Neuronal stem cell (in vitro differentiated cells): ENCODE measurements around the gene TEKT1.

Experiments
- DNase-seq: peaks from one replicate; pipeline ENCODE4 v3.0.0-alpha.2; 2013; ENCODE audit warnings: low spot score
- H2AFZ ChIP-seq: one replicate; pipeline ENCODE4 v1.6.1; 2013; ENCODE audit warnings: mild to moderate bottlenecking, low read length, inconsistent platforms
- H2AK5ac ChIP-seq: 2 replicates; pipeline ENCODE4 v1.6.1; 2013; ENCODE audit warnings: low read depth, mild to moderate bottlenecking, inconsistent platforms, low read length, moderate library complexity, mixed read lengths
- H2BK120ac ChIP-seq: 2 replicates; pipeline ENCODE4 v1.6.1; 2013; ENCODE audit warnings: low read depth, mild to moderate bottlenecking, inconsistent platforms, low read length, moderate library complexity, mixed read lengths
- H2BK12ac ChIP-seq: one replicate; pipeline ENCODE4 v1.6.1; 2013; ENCODE audit warnings: low read length, inconsistent platforms
- H2BK15ac ChIP-seq: 2 replicates; pipeline ENCODE4 v1.6.1; 2013; ENCODE audit warnings: mild to moderate bottlenecking, low read length, inconsistent platforms, mixed read lengths
- H2BK5ac ChIP-seq: one replicate; pipeline ENCODE4 v1.6.1; 2013; ENCODE audit warnings: inconsistent platforms, mild to moderate bottlenecking, low read length, moderate library complexity
- H3K14ac ChIP-seq: one replicate; pipeline ENCODE4 v1.6.1; 2013; ENCODE audit warnings: low read length, inconsistent platforms
- H3K18ac ChIP-seq: 2 replicates; pipeline ENCODE4 v1.6.1; 2013; ENCODE audit warnings: low read length, inconsistent platforms
- H3K23ac ChIP-seq: 2 replicates; pipeline ENCODE4 v1.6.1; 2013; ENCODE audit warnings: low read depth, mild to moderate bottlenecking, mixed read lengths, low read length, inconsistent platforms; ENCODE audit not compliant: poor library complexity
- H3K27ac ChIP-seq: replicated peaks from 3 replicates; pipeline ENCODE4 v1.5.1; 2013; ENCODE audit warnings: low read length, inconsistent platforms
- H3K27me3 ChIP-seq, 3 experiments: 2 replicates each; pipeline ENCODE4 v1.6.1; 2013; ENCODE audit warnings: low read length in 3 of 3, mild to moderate bottlenecking in 2 of 3, inconsistent platforms in 1 of 3, low read depth in 1 of 3, mixed read lengths in 1 of 3, moderate library complexity in 1 of 3; ENCODE audit not compliant: control insufficient read depth in 3 of 3, insufficient read depth in 3 of 3
- H3K36me3 ChIP-seq, 2 donors: replicated peaks in 1 of 2; 2 replicates each; pipeline ENCODE4 v1.6.1; 2013; ENCODE audit warnings: low read length in 2 of 2; ENCODE audit not compliant: control insufficient read depth in 2 of 2, insufficient read depth in 2 of 2
- H3K4ac ChIP-seq: 2 replicates; pipeline ENCODE4 v1.6.1; 2013; ENCODE audit warnings: inconsistent platforms, mild to moderate bottlenecking, low read length, moderate library complexity
- H3K4me1 ChIP-seq, 2 donors: 1 replicate in 1 of 2; 2 replicates in 1 of 2; pipeline ENCODE4 v1.6.1; 2013; ENCODE audit warnings: low read length in 2 of 2, low read depth in 1 of 2; ENCODE audit not compliant: control insufficient read depth in 2 of 2, insufficient read depth in 1 of 2
- H3K4me2 ChIP-seq: one replicate; pipeline ENCODE4 v1.6.1; 2013; ENCODE audit warnings: mild to moderate bottlenecking, low read length, inconsistent platforms; ENCODE audit not compliant: insufficient read depth, poor library complexity, severe bottlenecking
- H3K4me3 ChIP-seq, 2 donors: 2 replicates each; pipeline ENCODE4 v1.5.1; 2013; ENCODE audit warnings: low read length in 2 of 2, mild to moderate bottlenecking in 2 of 2, inconsistent platforms in 1 of 2, moderate library complexity in 1 of 2
- H3K79me1 ChIP-seq: one replicate; pipeline ENCODE4 v1.6.1; 2013; ENCODE audit warnings: low read depth, mild to moderate bottlenecking, inconsistent platforms, low read length, moderate library complexity
- H3K9ac ChIP-seq: one replicate; pipeline ENCODE4 v1.6.1; 2013; ENCODE audit warnings: mild to moderate bottlenecking, low read depth, low read length, inconsistent platforms; ENCODE audit not compliant: poor library complexity
- H3K9me3 ChIP-seq, 2 donors: replicated peaks in 1 of 2; 2 replicates each; pipeline versions ENCODE3 to v1.6.1; 2013; ENCODE audit warnings: low read length in 2 of 2, mild to moderate bottlenecking in 2 of 2, inconsistent platforms in 1 of 2, low read depth in 1 of 2, mixed read lengths in 1 of 2, moderate library complexity in 1 of 2; ENCODE audit not compliant: control insufficient read depth in 2 of 2, insufficient read depth in 1 of 2
- H4K8ac ChIP-seq: one replicate; pipeline ENCODE4 v1.6.1; 2013; ENCODE audit warnings: low read depth, mild to moderate bottlenecking, inconsistent platforms, low read length, moderate library complexity
- H4K91ac ChIP-seq: one replicate; pipeline ENCODE4 v1.6.1; 2013; ENCODE audit warnings: low read length, low read depth, mild to moderate bottlenecking, inconsistent platforms; ENCODE audit not compliant: poor library complexity
- WGBS, 2 donors: extraction: QIAGEN DNeasy Blood & Tissue Kit; methylation state at CpG; one replicate each; pipeline ENCODE4 v1.1.7; 2013; ENCODE audit warnings: missing lambda C conversion rate in 2 of 2, mixed read lengths in 1 of 2; ENCODE audit not compliant: insufficient read length in 2 of 2, insufficient replicate concordance in 1 of 2; ENCODE audit errors: extremely low coverage in 2 of 2; 5-methylcytosine and 5-hydroxymethylcytosine counted together

Gene TEKT1

GRCh38 chr17:6796887-6797490 is 34.5 kb downstream of the TEKT1 start:
- Histone ChIP-seq H2BK15ac (no peak overlapping the region), H3K27ac (no peak overlapping the region), H3K9ac (no peak overlapping the region), H3K4me2 (no peak overlapping the region), H3K9me3 (no peaks in the 10 kb centered on the region), H3K36me3 (no peaks in the 10 kb centered on the region), H3K23ac (no peak overlapping the region), H3K4me3 (no peak overlapping the region), H3K4ac (no peak overlapping the region), H3K27me3 (peaks cover 0 to 7% (median 0%) of the 10 kb centered on the region in 3 experiments), H2BK12ac (no peak overlapping the region), H2BK5ac (no peak overlapping the region), H3K14ac (no peak overlapping the region), H2AK5ac (no peak overlapping the region), H2AFZ (no peak overlapping the region), H3K79me1 (no peaks in the 10 kb centered on the region), H3K4me1 (no peaks in the 10 kb centered on the region), H4K8ac (no peak overlapping the region), H2BK120ac (no peak overlapping the region), H3K18ac (no peak overlapping the region), H4K91ac (no peak overlapping the region)
- no CpG with 5 or more reads among the region's 2 CpGs for WGBS, 2 donors
- DNase-seq = no peak

DNA sequence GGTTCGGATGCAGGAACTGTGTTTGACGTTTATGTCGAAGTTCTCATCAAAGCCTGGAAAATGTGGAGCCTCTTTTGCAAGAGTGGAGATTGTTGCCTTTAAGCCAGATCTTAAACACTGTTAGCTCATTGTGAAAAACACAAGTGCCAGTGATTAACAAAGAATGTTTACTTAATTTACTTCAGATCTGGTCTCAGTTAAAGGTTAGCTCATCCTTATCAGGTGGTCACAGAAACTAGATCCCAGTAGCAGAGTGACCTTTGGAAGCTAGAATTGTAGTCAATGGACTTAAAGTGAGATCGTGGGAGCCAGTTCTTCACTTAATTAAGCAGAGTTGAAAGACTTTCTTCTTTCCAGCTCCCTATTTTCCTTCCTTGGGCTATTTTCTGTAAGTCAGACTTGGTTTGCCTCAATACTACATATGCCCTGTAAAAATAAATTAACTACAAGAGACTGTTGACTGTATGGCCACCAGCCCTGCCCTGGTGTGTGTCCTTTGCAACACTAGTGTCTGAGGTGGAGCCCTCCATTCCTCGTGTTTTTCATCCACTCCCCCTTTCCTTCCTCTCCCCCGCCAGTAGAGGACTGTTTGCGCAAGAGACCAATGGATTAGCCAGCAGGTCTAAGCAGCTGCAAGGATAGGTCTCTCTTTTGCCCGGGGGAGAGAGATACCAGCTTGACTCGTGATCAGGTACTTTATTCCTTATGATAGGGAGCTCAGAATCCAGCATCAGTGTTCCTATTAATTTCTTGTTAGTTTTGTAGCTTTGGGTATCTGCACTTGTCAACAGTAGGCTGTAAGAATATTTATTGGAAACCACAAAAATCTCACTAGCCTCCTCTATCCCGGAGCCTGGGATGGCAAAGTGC is 35.3 kb downstream of the TEKT1 start:
- H3K4me3 ChIP-seq = no peak overlapping the region
- H3K36me3 ChIP-seq = no peaks in the 10 kb centered on the region
- no peak overlapping the region for H4K8ac ChIP-seq
- DNase-seq = no peak
- H2BK15ac ChIP-seq = no peak overlapping the region
- H3K27ac ChIP-seq = no peak overlapping the region
- H3K79me1 ChIP-seq = no peaks in the 10 kb centered on the region
- H3K14ac ChIP-seq = no peak overlapping the region
- H2BK120ac ChIP-seq = no peak overlapping the region
- no peaks in the 10 kb centered on the region for H3K9me3 ChIP-seq
- H3K23ac ChIP-seq = no peak overlapping the region
- H3K9ac ChIP-seq = no peak overlapping the region
- no peak overlapping the region for H2BK12ac ChIP-seq
- no peaks in the 10 kb centered on the region for H3K4me1 ChIP-seq
- no CpG with 5 or more reads among the region's 10 CpGs for WGBS, 2 donors
- H4K91ac ChIP-seq = no peak overlapping the region
- H2BK5ac ChIP-seq = no peak overlapping the region
- H3K18ac ChIP-seq = no peak overlapping the region
- H3K4ac ChIP-seq = no peak overlapping the region
- no peak overlapping the region for H2AK5ac ChIP-seq
- H3K27me3 ChIP-seq = peaks cover 0 to 7% (median 0%) of the 10 kb centered on the region in 3 experiments
- H2AFZ ChIP-seq = no peak overlapping the region
- no peak overlapping the region for H3K4me2 ChIP-seq

DNA sequence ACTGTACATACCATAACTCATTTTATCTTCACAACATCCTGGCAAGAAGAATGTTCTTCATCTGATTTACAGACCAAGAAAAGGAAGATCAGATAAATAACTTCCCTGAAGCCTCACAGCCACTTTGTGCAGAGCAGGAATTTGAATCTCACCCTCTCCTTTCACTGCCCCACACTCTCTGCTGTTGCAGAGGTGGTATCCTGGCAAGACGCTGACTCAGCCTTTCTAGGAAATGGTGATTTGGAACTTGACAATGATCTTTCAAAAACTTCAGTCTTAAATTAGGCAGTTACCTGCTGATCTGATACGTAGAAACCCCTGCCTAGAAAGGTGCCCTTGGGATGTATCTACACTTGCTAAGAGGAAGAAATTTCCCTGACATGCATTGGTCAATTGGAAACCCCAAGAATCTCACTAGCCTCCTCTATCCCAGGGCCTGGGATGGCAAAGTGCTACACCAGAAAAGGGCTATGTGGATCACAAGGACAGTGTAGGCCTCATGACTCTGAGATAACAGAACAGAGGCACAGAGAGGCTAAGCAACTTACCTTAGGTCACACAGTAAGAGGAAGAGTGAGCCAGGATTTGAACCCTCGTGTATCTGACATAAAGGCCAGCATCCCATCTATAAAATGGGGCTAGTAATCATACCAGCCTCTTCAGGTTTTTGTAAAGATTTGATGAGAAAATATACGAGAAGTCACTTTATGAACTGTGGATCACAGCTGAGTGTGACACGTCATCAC is 37.6 kb downstream of the TEKT1 start:
- no peak for DNase-seq
- Histone ChIP-seq H2BK15ac (no peak overlapping the region), H3K9ac (no peak overlapping the region), H3K79me1 (no peaks in the 10 kb centered on the region), H3K9me3 (no peaks in the 10 kb centered on the region), H3K18ac (no peak overlapping the region), H3K4me1 (no peaks in the 10 kb centered on the region), H3K4me2 (no peak overlapping the region), H3K23ac (no peak overlapping the region), H3K4ac (no peak overlapping the region), H2AK5ac (no peak overlapping the region), H3K27ac (no peak overlapping the region), H3K27me3 (peaks cover 0 to 10% (median 0%) of the 10 kb centered on the region in 3 experiments), H3K4me3 (no peak overlapping the region), H2BK5ac (no peak overlapping the region), H3K36me3 (no peaks in the 10 kb centered on the region), H2AFZ (no peak overlapping the region), H3K14ac (no peak overlapping the region), H4K91ac (no peak overlapping the region), H4K8ac (no peak overlapping the region), H2BK120ac (no peak overlapping the region), H2BK12ac (no peak overlapping the region)
- no CpG with 5 or more reads among the region's 5 CpGs for WGBS, 2 donors

DNA sequence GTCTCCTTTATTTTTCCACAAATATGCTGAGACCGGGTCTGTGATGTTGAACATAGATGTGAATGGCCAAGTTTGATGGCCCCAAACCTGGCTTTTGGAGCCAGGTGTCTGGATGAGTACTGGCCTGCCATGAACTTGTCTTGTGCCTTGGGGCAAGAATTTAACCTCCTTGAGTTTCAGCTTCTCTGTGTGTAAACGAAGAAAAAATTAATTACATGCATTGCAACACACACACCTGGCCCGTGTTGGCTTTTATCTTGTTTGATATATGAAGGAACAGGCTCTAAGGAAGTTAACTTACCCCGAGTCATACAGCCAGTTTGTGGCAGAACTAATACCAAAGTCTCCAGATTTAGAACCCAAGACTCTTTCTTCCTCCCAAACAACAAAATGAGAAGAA is 42.4 kb downstream of the TEKT1 start:
- Histone ChIP-seq H3K27me3 (peaks cover 0 to 10% (median 0%) of the 10 kb centered on the region in 3 experiments), H2BK15ac (no peak overlapping the region)

More for the DNA sequence above, 42.4 kb downstream of the TEKT1 start:
- no peak overlapping the region for H3K9ac ChIP-seq
- H3K18ac ChIP-seq = no peak overlapping the region
- H3K14ac ChIP-seq = no peak overlapping the region
- no peak overlapping the region for H2BK12ac ChIP-seq
- no peak overlapping the region for H3K4me2 ChIP-seq
- no peak overlapping the region for H3K4me3 ChIP-seq
- no peak overlapping the region for H3K27ac ChIP-seq
- H4K91ac ChIP-seq = no peak overlapping the region
- H3K4me1 ChIP-seq = no peaks in the 10 kb centered on the region
- no peaks in the 10 kb centered on the region for H3K36me3 ChIP-seq
- H3K9me3 ChIP-seq = peaks cover 0 to 9% of the 10 kb centered on the region in 2 donors
- no peak overlapping the region for H3K4ac ChIP-seq
- no peak for DNase-seq
- no peak overlapping the region for H3K23ac ChIP-seq
- H2AFZ ChIP-seq = no peak overlapping the region
- H2BK5ac ChIP-seq = no peak overlapping the region
- no peaks in the 10 kb centered on the region for H3K79me1 ChIP-seq
- H4K8ac ChIP-seq = no peak overlapping the region
- no CpG with 5 or more reads among the region's 4 CpGs for WGBS, 2 donors
- no peak overlapping the region for H2AK5ac ChIP-seq
- H2BK120ac ChIP-seq = no peak overlapping the region
